Heart left ventricle (tissue), 16 donors: Measurements from ENCODE around the gene CCIN. TPM values are rescaled to one million over a fixed set of nuclear protein-coding genes. Genes with fewer than 3 reads are reported as not detected.
A peak's percentile ranks its signal among the peaks of the same experiment; 100 is the strongest.

Experiments used
- ATAC-seq, 4 donors: fragments of 200-7000 bp; cut with Tn5 transposase; one replicate each; pipeline ENCODE4 v1.9.1; 2020 to 2022; ENCODE audit warnings: moderate library complexity in 4 of 4, mild to moderate bottlenecking in 3 of 4, moderate number of reproducible peaks in 1 of 4
- DNase-seq, 5 donors: peaks; one replicate each; pipeline ENCODE4 v3.0.0-alpha.2; 2020
- H3K27ac ChIP-seq, 12 donors: fragments of 200-600 bp; sonication (generic) in 4 of 12; one replicate each; pipeline versions ENCODE4 v1.5.0 to v1.8.0; 2016 to 2022; ENCODE audit warnings: mild to moderate bottlenecking in 2 of 12
- H3K27me3 ChIP-seq, 9 donors: fragments of 200-600 bp; sonication (generic) in 2 of 9; one replicate each; pipeline versions ENCODE4 v1.5.1 to v1.8.0; 2016 to 2022; ENCODE audit warnings: mild to moderate bottlenecking in 3 of 9
- H3K36me3 ChIP-seq, 9 donors: fragments of 200-600 bp; sonication (generic) in 2 of 9; one replicate each; pipeline versions ENCODE4 v1.5.0 to v1.8.0; 2018 to 2022; ENCODE audit warnings: mild to moderate bottlenecking in 2 of 9
- H3K4me1 ChIP-seq, 12 donors: fragments of 200-600 bp; sonication (generic) in 4 of 12; one replicate each; pipeline versions ENCODE4 v1.5.0 to v1.8.0; 2016 to 2022; ENCODE audit warnings: mild to moderate bottlenecking in 3 of 12
- H3K4me3 ChIP-seq, 12 donors: fragments of 200-600 bp; sonication (generic) in 4 of 12; one replicate each; pipeline versions ENCODE4 v1.5.0 to v1.8.0; 2017 to 2022; ENCODE audit warnings: mild to moderate bottlenecking in 9 of 12, moderate library complexity in 4 of 12
- H3K9me3 ChIP-seq, 12 donors: fragments of 200-600 bp; sonication (generic) in 4 of 12; one replicate each; pipeline versions ENCODE4 v1.5.0 to v1.8.0; 2016 to 2022; ENCODE audit warnings: mild to moderate bottlenecking in 1 of 12
- POLR2A ChIP-seq, 2 donors: fragments of 450-650 bp; IDR thresholded peaks; one replicate each; pipeline ENCODE4 v1.6.1; 2017; ENCODE audit warnings: antibody characterized with exemption in 2 of 2, mild to moderate bottlenecking in 2 of 2, moderate library complexity in 2 of 2
- WGBS, 4 donors: extraction: QIAGEN DNeasy Blood & Tissue Kit in 2 of 4; methylation state at CpG; one replicate each; pipeline versions ENCODE4 v1.1.5 to v1.1.7; 2013 to 2018; 5-methylcytosine and 5-hydroxymethylcytosine counted together
- intact Hi-C, 10 donors: fragments of 100-400 bp; cut with DNase I; formaldehyde crosslinking; loops; one replicate each; pipeline versions ENCODE4 v1.11.1 to v1.14.2; 2022
- polyA plus RNA-seq, 2 donors: library from polyadenylated mRNA; stranded (reverse); fragments of 200-250 nt; gene quantifications; one replicate each; pipeline ENCODE4 v1.2.3, GENCODE V29; 2013
- total RNA-seq, 9 donors: library from RNA; depleted of rRNA in 2 of 9; stranded (reverse); fragments of >200 nt in 2 of 9; fragmentation: NEBNext Ultra II Directional in 3 of 9; extraction: Animal tissue kit (Norgen Biotek cat#: 25700) in 3 of 9; gene quantifications; one replicate each; pipeline versions ENCODE4 v1.1.0 to v1.2.4, GENCODE V29; 2016 to 2023
- TF ChIP-seq, protein P1 (sequence below), 12 donors: fragments of 200-600 bp; sonication (generic) in 4 of 12; IDR thresholded peaks; one replicate each; pipeline versions ENCODE4 v1.5.0 to v1.8.0; 2018 to 2022; ENCODE audit warnings: antibody characterized with exemption in 12 of 12, mild to moderate bottlenecking in 5 of 12
- donor health status: ischemic (EF 13 %, LVEDD 7.1; RV severe dilation, severe dysfunction).
- donor health status: healthy with polysubstance abuse.
- donor health status: DM: no; HTN: yes; CAD: no.
- donor health status: DM: no; HTN: no; CAD: no.
- donor health status: ischemic (EF 25% LVEDD 6.9; RV normal size, moderate dysfunction).
- donor health status: ischemic (EF 25% LVEDD 5.7; RV mildly dilated, moderate dysfunction).
- donor health status: healthy.
- donor health status: DM: yes; HTN: yes; CAD: no.
- donor health status: ischemic (EF 35%, LVEDD 5.7; RV mildly dilated, moderate dysfunction).
- donor health status: nonischemic (EF 11% LVEDD 7.7; RV severe dilation, severe dysfunction).
- donor health status: DM: yes; HTN: yes; CAD: no.
- donor health status: PGD.
- donor health status: ischemic (EF 29% LVEDD 5.4; RV normal size, mild dysfunction).
- donor health status: nonischemic (EF 23%, LVEDD 6.1; RV moderate dilation, normal function).

CCIN gene
- total and polyA plus RNA-seq, 11 donors: 0.09 to 0.25 (median 0.16) TPM; not detected in 6

DNA sequence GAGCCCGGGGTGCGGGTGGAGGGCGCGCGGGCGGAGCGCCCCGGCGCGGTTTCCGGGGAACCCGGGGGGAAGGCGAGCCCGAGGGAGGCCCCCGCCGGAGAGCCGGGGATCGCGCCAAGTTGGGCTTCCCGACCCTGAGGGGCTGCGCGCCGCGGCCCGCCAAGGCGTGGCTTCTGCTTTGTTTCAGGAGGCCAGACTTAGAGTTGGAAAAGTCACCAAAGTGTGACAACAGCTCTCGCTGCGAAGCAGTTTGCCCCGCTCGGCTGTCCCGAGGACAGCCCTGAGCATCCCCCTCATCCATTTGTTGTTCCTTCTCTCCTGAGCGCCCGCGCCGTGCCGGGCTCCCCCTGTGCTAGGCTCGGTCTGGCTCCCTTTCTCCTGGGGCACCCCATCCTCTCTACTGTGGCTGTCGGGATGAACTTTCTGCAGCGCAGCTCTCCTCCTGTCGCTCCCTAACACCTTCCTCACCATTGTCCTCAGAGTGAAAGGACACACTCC lies 32.2 kb upstream of the CCIN start:
- Histone ChIP-seq H3K9me3 (no peaks in the 10 kb centered on the region), H3K36me3 (no peaks in the 10 kb centered on the region), H3K4me3 (peak overlapping the region; percentile 60 to 97 (median 80)), H3K27ac (peak overlapping the region in 10 of 12 donors; percentile 14 to 89 (median 72)), H3K27me3 (peaks cover 0 to 19% (median 0%) of the 10 kb centered on the region in 9 donors), H3K4me1 (peaks cover 0 to 59% (median 22%) of the 10 kb centered on the region in 12 donors)
- no peak for TF ChIP-seq POLR2A (IDR thresholded peaks at IDR 0.05)
- TF ChIP-seq, protein P1, sequence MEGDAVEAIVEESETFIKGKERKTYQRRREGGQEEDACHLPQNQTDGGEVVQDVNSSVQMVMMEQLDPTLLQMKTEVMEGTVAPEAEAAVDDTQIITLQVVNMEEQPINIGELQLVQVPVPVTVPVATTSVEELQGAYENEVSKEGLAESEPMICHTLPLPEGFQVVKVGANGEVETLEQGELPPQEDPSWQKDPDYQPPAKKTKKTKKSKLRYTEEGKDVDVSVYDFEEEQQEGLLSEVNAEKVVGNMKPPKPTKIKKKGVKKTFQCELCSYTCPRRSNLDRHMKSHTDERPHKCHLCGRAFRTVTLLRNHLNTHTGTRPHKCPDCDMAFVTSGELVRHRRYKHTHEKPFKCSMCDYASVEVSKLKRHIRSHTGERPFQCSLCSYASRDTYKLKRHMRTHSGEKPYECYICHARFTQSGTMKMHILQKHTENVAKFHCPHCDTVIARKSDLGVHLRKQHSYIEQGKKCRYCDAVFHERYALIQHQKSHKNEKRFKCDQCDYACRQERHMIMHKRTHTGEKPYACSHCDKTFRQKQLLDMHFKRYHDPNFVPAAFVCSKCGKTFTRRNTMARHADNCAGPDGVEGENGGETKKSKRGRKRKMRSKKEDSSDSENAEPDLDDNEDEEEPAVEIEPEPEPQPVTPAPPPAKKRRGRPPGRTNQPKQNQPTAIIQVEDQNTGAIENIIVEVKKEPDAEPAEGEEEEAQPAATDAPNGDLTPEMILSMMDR (IDR thresholded peaks at IDR 0.05): no peak
- intact Hi-C loops: no loop called here
- ATAC-seq: peak in 3 of 4 donors; percentile 7 to 25 (median 10)
- DNase-seq: peak in 1 of 5 donors; percentile 70
- WGBS, 4 donors: 1 to 2% (median 1%) methylated on average over 23 to 40 of the region's 40 CpGs

DNA sequence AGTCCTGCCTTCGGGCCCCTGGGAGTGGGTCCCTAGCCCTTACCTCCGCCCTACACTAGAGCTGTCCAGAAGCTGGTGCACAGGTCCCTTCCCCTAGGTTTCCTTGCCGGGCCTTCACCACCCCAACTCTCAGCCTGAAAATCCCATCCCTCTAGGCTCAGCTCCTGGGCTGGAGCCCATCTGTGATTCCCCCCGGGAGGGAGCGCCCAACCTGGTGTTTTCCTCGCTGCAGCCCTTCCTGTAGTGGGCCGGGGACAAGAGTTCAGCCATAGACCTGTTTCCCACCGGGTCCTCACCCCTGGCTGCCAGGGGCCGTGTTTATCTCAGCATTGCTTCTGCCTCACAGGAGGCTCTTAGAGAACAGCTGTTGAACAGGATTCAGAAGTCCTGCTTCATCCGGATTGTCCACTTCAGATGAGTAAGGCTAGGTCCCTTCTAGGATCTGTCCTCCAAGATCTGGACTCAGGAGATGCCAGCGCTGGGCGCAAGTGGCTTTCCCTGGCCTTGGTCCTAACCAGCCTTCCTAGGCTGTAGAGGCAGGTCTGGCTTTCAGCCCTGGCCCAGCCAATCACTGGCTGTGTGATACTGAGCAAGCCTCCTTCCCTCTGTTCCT lies 31.7 kb upstream of the CCIN start:
- no peaks in the 10 kb centered on the region for H3K36me3 ChIP-seq
- peak overlapping the region; percentile 60 to 97 (median 80) for H3K4me3 ChIP-seq
- 13 to 30% (median 26%) methylated on average over 10 to 12 of the region's 12 CpGs for WGBS, 4 donors
- peak overlapping the region in 8 of 12 donors; percentile 14 to 89 (median 70) for H3K27ac ChIP-seq
- intact Hi-C loops: no loop called here
- peaks cover 0 to 65% (median 23%) of the 10 kb centered on the region in 12 donors for H3K4me1 ChIP-seq
- peaks cover 0 to 19% (median 0%) of the 10 kb centered on the region in 9 donors for H3K27me3 ChIP-seq
- TF ChIP-seq POLR2A (IDR thresholded peaks at IDR 0.05): no peak
- TF ChIP-seq, protein P1 (IDR thresholded peaks at IDR 0.05): no peak
- no peaks in the 10 kb centered on the region for H3K9me3 ChIP-seq
- DNase-seq (peak in 1 of 5 donors; percentile 55), ATAC-seq (peak in 2 of 4 donors; percentile 9 to 29)

DNA sequence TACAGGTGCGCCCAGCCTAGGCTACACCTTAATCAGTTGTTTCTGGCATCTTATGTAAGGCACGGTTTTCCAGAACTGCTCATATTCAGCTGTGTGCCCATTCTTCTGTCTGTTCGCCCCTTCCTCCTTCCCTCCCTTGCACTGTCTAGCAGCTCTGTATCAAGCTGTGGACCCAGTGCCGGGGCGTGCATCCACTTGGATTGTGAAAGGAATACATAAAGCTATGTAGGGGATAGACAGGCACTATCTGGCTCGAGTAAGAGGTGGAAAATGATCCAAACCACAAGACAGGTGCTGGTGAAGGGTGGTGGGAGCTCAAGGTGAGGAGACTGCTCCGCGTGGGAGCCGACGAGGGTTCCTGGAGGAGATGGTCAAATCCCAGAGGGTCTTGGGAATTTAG lies 30.7 kb upstream of the CCIN start:
- TF ChIP-seq, protein P1 (IDR thresholded peaks at IDR 0.05): no peak
- no peak for TF ChIP-seq POLR2A (IDR thresholded peaks at IDR 0.05)
- Histone ChIP-seq H3K27me3 (peaks cover 0 to 19% (median 0%) of the 10 kb centered on the region in 9 donors), H3K9me3 (no peaks in the 10 kb centered on the region), H3K27ac (peak overlapping the region in 2 of 12 donors; percentile 89 to 96), H3K4me1 (peaks cover 0 to 75% (median 28%) of the 10 kb centered on the region in 12 donors), H3K4me3 (peak overlapping the region in 1 of 12 donors; percentile 81), H3K36me3 (peaks cover 0 to 3% (median 0%) of the 10 kb centered on the region in 9 donors)
- 95 to 99% (median 96%) methylated on average over 10 of the region's 10 CpGs for WGBS, 4 donors
- DNase-seq (no peak), ATAC-seq (no peak)
- intact Hi-C loops: no loop called here

DNA sequence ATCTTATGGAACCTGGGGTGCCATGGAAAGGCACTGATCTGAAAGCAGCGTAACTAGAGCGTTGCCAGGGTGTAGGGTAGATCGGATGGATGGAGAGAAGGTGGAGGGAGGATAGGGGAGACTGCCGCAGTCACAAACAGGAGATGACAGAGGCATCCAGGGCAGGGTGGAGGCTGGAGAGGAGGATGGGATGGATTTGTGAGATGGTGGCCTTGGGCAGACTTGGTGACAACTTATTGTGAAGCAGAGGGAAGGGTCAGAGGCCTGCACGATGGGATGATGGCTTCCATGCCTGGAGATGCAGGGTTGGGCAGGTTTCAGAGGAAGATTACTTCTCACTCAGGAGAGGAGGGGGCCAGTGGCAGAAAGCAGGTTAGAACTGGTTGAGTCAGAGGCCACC lies 30.3 kb upstream of the CCIN start:
- peak overlapping the region in 2 of 12 donors; percentile 89 to 96 for H3K27ac ChIP-seq
- no peak for DNase-seq
- TF ChIP-seq POLR2A (IDR thresholded peaks at IDR 0.05): no peak
- TF ChIP-seq, protein P1 (IDR thresholded peaks at IDR 0.05): no peak
- peaks cover 0 to 19% (median 0%) of the 10 kb centered on the region in 9 donors for H3K27me3 ChIP-seq
- 92 to 94% (median 93%) methylated on average over 5 of the region's 5 CpGs for WGBS, 4 donors
- no peaks in the 10 kb centered on the region for H3K9me3 ChIP-seq
- peaks cover 0 to 4% (median 0%) of the 10 kb centered on the region in 9 donors for H3K36me3 ChIP-seq
- ATAC-seq: no peak
- H3K4me1 ChIP-seq: peaks cover 0 to 79% (median 28%) of the 10 kb centered on the region in 12 donors
- intact Hi-C loops: no loop called here
- peak overlapping the region in 1 of 12 donors; percentile 81 for H3K4me3 ChIP-seq
